HL-60 (cell line): ENCODE measurements around the gene TMEM151B.
A peak's percentile ranks its signal among the peaks of the same experiment; 100 is the strongest.

Experiments
- DNase-seq, 2 experiments: peaks; one replicate each; pipeline ENCODE4 v3.0.0-alpha.2; 2010 to 2020; ENCODE audit warnings: low read depth in 1 of 2, low spot score in 1 of 2
- H3K27ac ChIP-seq: fragments of 250-450 bp; sonication (Bioruptor Pico); replicated peaks from 2 replicates; pipeline ENCODE4 v1.5.1; 2020; ENCODE audit warnings: mild to moderate bottlenecking, moderate library complexity
- H3K27me3 ChIP-seq: fragments of 250-450 bp; sonication (Bioruptor Pico); 2 replicates; pipeline ENCODE4 v1.5.1; 2021; ENCODE audit warnings: mild to moderate bottlenecking, moderate library complexity; ENCODE audit not compliant: insufficient read depth, poor library complexity, severe bottlenecking
- H3K4me3 ChIP-seq: replicated peaks from 2 replicates; pipeline ENCODE4 v1.5.1; 2011; ENCODE audit warnings: mild to moderate bottlenecking, control low read depth, low read length; ENCODE audit not compliant: insufficient read depth
- GABPA ChIP-seq: IDR thresholded peaks from 2 replicates; pipeline ENCODE4 v1.6.1; 2012; ENCODE audit warnings: low read depth
- POLR2AphosphoS5 ChIP-seq: IDR thresholded peaks from 2 replicates; pipeline ENCODE4 v1.6.1; 2012; ENCODE audit warnings: low read depth
- REST ChIP-seq: IDR thresholded peaks from 2 replicates; pipeline ENCODE4 v1.6.1; 2012; ENCODE audit warnings: low read depth; ENCODE audit not compliant: insufficient replicate concordance
- SPI1 ChIP-seq: IDR thresholded peaks from 2 replicates; pipeline ENCODE4 v1.6.1; 2012; ENCODE audit warnings: low read depth, mild to moderate bottlenecking, borderline replicate concordance
- TF ChIP-seq, protein P1 (sequence below): IDR thresholded peaks from one replicate; pipeline ENCODE4 v1.5.1; 2011; ENCODE audit warnings: low read length, control low read depth, inconsistent platforms; ENCODE audit not compliant: insufficient read depth

The TMEM151B gene

GRCh38 chr6:44262467-44263353 is 7.5 kb upstream of the TMEM151B start:
- Histone ChIP-seq H3K4me3 (peak overlapping the region; percentile 71), H3K27ac (peak overlapping the region; percentile 72), H3K27me3 (no peaks in the 10 kb centered on the region)
- TF ChIP-seq REST (no peak), GABPA (no peak), SPI1 (no peak)
- DNase-seq, result no peak

DNA sequence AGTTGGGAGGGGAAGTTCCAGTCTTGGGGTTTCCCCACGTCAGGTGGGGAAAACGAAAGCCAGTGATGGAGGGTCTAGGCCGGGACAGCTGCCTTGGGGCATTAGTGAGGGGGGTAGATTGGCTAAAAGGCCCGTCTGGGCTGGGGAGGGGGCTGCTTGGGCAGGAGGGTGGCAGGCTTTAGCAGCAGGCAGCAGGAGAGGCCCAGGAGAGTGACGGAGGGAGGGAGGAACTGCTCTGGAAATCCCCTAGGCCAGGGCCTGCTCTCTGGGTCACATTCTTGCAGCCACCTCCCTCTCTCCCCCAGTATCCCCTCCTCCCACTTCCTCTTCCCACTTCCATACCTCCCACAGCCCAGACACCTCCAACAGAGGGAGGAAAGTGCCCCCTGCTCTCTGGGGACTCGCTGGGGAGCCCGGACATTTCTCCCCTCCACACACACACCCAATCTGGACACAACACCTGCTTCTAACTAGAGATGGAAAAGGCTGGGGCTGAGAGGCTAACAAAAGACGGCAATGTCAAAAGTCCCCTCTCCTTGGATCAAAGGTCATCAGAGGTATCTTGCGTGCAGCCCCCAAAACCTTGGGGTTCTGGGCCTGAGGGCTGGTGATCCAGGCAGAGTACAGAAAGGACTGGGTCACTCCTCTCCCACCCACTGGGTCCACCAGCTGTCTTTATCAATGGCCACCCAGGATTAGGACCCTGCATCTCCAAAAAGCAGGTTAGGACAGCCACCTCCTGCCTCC is 6.7 kb upstream of the TMEM151B start:
- DNase-seq, result peak in 1 of 2 experiments; percentile 60
- Histone ChIP-seq H3K27me3 (no peaks in the 10 kb centered on the region), H3K4me3 (peak overlapping the region; percentile 71), H3K27ac (peak overlapping the region; percentile 72)
- no peak for TF ChIP-seq GABPA
- TF ChIP-seq SPI1, result peak; percentile 72

DNA sequence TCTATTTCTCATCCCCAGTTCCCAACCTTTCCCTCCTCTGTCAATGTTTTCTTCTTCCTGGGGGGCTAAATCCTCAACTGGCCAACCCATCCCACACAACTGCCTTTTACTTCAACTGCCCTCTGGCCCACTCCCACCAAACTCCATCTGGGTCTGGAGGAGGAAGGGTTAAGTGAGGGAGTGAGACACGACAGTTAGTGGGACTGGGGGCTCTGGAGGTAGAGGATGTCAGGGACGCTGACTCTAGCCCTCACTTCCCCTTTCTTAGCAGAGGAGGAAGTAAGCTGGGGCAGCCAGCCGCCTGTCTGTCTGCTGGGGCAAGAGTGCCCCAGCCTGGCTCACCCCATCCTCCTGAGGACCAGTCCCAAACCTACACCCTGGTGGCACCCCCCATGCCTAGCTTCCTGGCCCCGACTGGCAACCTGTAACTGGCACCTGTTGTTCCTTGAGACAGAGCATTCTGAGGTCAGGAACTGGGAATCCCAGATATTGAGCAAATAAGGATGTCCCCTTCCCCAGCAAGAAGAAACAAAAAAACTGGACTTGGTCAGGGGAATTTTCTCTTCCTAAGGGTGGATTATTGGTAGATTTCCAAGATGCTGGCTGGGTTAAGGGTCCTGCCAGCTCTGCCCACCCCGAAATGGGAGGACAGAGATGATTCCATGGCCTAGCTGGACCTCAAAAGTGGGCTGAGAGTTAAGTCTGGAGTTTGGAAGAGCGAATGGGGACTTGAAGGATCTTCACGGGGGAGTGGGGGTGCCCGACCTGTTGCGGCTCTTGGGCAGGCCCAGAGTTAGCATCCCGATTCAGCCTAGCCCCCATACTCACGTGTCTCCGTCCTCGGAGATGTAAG is 5.9 kb upstream of the TMEM151B start:
- peak overlapping the region; percentile 72 for H3K27ac ChIP-seq
- no peaks in the 10 kb centered on the region for H3K27me3 ChIP-seq
- TF ChIP-seq REST, result no peak
- peak; percentile 34; the same call in 1 of the 2 replicates for TF ChIP-seq POLR2AphosphoS5
- TF ChIP-seq SPI1, result peak; percentile 100
- DNase-seq, result peak in 1 of 2 experiments; percentile 94
- H3K4me3 ChIP-seq, result peak overlapping the region; percentile 71

DNA sequence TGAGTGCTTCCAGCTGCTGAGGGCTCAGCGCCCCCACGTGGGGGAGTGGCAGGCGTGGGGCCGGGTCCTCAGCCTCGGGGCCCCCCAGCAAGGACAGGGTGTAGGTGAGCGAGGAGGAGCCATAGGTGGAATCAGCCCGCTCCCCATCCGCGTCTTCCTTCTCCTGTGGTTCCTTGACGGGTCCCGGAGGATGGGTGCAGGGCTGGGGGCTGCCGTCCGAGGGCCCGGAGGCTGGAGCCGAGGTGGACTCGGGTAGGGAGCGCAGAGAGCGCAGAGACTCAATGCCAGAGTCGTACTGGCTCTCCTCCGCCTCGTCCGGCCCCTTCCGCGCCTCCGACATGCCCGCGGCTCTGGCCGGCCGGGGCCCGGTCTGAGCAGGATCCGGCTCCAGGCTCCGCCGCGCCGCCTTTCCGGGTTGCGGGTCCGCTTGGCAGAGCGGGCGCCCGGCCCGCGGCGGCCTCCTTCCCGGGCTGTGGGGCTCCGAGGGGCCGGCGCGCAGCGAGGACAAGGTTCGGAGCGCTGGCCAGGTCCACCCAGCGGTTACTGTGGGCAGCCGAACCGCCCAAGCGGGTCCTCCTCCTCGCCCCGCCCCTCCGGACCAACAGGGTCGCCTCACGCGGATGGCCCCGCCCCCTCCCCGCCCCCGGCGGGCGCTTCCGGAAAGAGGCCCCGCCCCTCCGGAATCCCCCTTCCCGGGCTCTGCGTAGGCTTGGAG is 5.1 kb upstream of the TMEM151B start, which contains the start of gene NFKBIE:
NFKBIE (minus strand) TSS at position 545 of the 715 bp plus-strand sequence; CDS start at position 340, 205 bp downstream.
- Histone ChIP-seq H3K27me3 (peaks cover 8% of the 10 kb centered on the region), H3K27ac (peak within 1 kb of the TSS; percentile 72)

More for the DNA sequence above, 5.1 kb upstream of the TMEM151B start, which contains the start of gene NFKBIE:
- peak in 1 of 2 experiments; percentile 82 for DNase-seq
- H3K4me3 ChIP-seq, result peak within 1 kb of the TSS; percentile 71
- TF ChIP-seq, protein P1, sequence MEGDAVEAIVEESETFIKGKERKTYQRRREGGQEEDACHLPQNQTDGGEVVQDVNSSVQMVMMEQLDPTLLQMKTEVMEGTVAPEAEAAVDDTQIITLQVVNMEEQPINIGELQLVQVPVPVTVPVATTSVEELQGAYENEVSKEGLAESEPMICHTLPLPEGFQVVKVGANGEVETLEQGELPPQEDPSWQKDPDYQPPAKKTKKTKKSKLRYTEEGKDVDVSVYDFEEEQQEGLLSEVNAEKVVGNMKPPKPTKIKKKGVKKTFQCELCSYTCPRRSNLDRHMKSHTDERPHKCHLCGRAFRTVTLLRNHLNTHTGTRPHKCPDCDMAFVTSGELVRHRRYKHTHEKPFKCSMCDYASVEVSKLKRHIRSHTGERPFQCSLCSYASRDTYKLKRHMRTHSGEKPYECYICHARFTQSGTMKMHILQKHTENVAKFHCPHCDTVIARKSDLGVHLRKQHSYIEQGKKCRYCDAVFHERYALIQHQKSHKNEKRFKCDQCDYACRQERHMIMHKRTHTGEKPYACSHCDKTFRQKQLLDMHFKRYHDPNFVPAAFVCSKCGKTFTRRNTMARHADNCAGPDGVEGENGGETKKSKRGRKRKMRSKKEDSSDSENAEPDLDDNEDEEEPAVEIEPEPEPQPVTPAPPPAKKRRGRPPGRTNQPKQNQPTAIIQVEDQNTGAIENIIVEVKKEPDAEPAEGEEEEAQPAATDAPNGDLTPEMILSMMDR, result no peak
- TF ChIP-seq GABPA (no peak), SPI1 (no peak), POLR2AphosphoS5 (no peak), REST (no peak)
